ENCODE results near the gene MDFI. TPM values are rescaled to one million over a fixed set of nuclear protein-coding genes. Genes with fewer than 3 reads are reported as not detected.

The MDFI gene
- total and polyA plus RNA-seq, 9 of the 15 experiments (the other 6 are each of a cell fraction or from before 2014, with no cell fraction given), result not detected

DNA sequence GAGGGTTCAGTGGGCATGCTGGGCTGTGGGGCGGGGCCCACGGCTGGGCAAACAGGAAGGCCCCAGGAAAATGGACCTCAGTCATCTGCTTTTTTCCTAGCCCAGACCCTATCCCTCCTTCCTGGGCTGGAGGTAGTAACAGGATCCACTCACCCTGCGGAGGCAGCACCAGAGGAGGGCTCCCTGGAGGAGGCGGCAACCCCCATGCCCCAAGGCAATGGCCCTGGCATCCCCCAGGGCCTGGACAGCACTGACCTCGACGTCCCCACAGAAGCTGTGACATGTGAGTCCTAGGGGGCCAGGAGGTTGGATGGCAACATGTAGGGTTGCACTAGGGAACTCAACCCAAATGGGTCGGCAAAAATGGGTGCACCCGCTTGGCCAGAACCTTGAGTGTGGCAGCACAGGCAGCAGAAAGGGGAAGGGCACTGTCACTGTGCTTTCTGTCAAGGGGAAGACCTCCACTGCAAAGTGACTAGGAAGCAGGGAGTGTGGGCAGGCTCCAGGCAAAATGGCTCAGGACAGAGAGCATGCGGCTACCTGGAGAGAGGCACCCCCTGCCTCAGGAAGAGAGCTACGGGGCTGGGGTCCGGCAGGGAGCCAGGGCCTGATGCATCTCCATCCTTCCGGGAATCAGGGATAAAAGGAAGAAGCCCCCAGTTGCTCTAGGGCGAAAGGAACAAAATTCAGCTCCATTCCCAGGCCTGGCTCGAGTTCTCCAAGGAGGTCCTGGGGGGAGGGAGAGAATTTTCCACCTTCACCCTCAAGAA is 7.9 kb downstream of the MDFI start:
- ChIA-PET POLR2A (interaction anchor here (0.7 kb wide), 1 partner anchor 10 kb away, joined by 4 read pairs; no protein-coding TSS in a partner anchor), CTCF (ENCODE audit: low intra/inter-chr PET ratio) (no interaction called here)
- FAIRE-seq (no peak), ATAC-seq (no peak), DNase-seq (ENCODE audit: extremely low read depth in 1 of 4, low spot score in 3 of 4) (no peak)
- Histone ChIP-seq H3K36me3 (ENCODE audit: control insufficient read depth, insufficient read depth, low read length) (no peaks in the 10 kb centered on the region), H3K4me2 (ENCODE audit: insufficient read depth, low read length) (no peak overlapping the region), H3K27me3 (ENCODE audit: control insufficient read depth in 2 of 2, insufficient read depth in 2 of 2, low read length in 2 of 2) (peaks cover 36 to 69% of the 10 kb centered on the region in 2 experiments; a peak in 4 of 5 replicates), H3K4me3 (no peak overlapping the region), H3K27ac (ENCODE audit: extremely low read depth, low read depth, low read length) (no peak overlapping the region), H2AFZ (ENCODE audit: low read depth, low read length) (no peak overlapping the region), H3K4me1 (replicated peaks in 1 of 2; ENCODE audit: control insufficient read depth in 2 of 2, insufficient read depth in 2 of 2, low read length in 2 of 2) (no peaks in the 10 kb centered on the region), H3K9ac (ENCODE audit: insufficient read depth in 1 of 2, low read depth in 2 of 2, low read length in 2 of 2) (peak overlapping the region in 1 of 2 experiments; percentile 27; a peak in 1 of 4 replicates), H3K9me3 (replicated peaks; ENCODE audit: control insufficient read depth, insufficient read depth, low read depth, low read length) (no peaks in the 10 kb centered on the region), H3K79me2 (ENCODE audit: control insufficient read depth, insufficient read depth, low read length) (no peaks in the 10 kb centered on the region), H3K9me1 (ENCODE audit: control insufficient read depth, insufficient read depth, low read length) (no peaks in the 10 kb centered on the region), H4K20me1 (replicated peaks; ENCODE audit: control insufficient read depth, insufficient read depth, low read length) (peaks cover 24% of the 10 kb centered on the region)
- in situ Hi-C loops (cut with MboI) (no loop called here), intact Hi-C loops (cut with micrococcal nuclease) (no loop called here)
- 2% methylated on average over 14 of the region's 14 CpGs for WGBS (ENCODE audit: insufficient coverage, low coverage, missing lambda C conversion rate)
- TF ChIP-seq ZC3H11A (IDR thresholded peaks at IDR 0.05; ENCODE audit: low read depth, low read length) (no peak), ZFP36 (IDR thresholded peaks at IDR 0.05; ENCODE audit: low read depth, low read length, partially characterized antibody) (peak; percentile 75)
- no TSS peak for BruUV-seq (replicated peaks)

DNA sequence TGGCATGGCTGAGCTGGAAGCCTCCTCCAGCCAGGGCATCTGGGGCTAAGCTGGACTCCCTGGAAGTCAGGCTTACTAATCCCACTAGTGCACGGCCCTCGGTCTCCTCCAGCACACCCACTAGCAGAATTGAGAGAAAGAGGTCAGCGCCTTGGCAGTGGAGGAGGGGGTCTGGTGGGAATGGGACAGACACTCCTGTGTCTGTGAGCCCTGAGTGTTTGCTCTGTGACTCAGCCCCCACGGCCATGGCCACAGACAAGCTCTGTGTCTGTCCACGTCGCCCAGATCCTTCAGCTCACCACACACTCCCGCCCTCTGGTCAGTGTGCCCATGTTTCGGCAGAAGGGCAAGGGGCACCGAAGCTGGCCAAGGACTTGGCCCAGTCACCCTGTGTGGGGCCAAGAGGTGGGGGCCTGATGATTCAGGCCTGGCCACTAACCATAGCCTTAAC is 8.8 kb downstream of the MDFI start:
- 10% methylated on average over 9 of the region's 9 CpGs for WGBS (ENCODE audit: insufficient coverage, low coverage, missing lambda C conversion rate)
- intact Hi-C loops (cut with micrococcal nuclease), result no loop called here
- DNase-seq (ENCODE audit: extremely low read depth in 1 of 4, low spot score in 3 of 4) (no peak), FAIRE-seq (no peak), ATAC-seq (no peak)
- Histone ChIP-seq H3K4me2 (ENCODE audit: insufficient read depth, low read length) (no peak overlapping the region), H3K4me3 (no peak overlapping the region), H3K27ac (ENCODE audit: extremely low read depth, low read depth, low read length) (no peak overlapping the region), H2AFZ (ENCODE audit: low read depth, low read length) (no peak overlapping the region), H3K9me3 (replicated peaks; ENCODE audit: control insufficient read depth, insufficient read depth, low read depth, low read length) (no peaks in the 10 kb centered on the region), H3K9me1 (ENCODE audit: control insufficient read depth, insufficient read depth, low read length) (no peaks in the 10 kb centered on the region), H3K9ac (ENCODE audit: insufficient read depth in 1 of 2, low read depth in 2 of 2, low read length in 2 of 2) (no peak overlapping the region), H3K27me3 (ENCODE audit: control insufficient read depth in 2 of 2, insufficient read depth in 2 of 2, low read length in 2 of 2) (peaks cover 34 to 69% of the 10 kb centered on the region in 2 experiments; a peak in 4 of 5 replicates), H3K4me1 (replicated peaks in 1 of 2; ENCODE audit: control insufficient read depth in 2 of 2, insufficient read depth in 2 of 2, low read length in 2 of 2) (0 out of 5 replicates have a peak, but pooled peaks cover 0 to 3% of the 10 kb centered on the region in 2 experiments), H3K36me3 (ENCODE audit: control insufficient read depth, insufficient read depth, low read length) (no peaks in the 10 kb centered on the region), H4K20me1 (replicated peaks; ENCODE audit: control insufficient read depth, insufficient read depth, low read length) (peaks cover 22% of the 10 kb centered on the region), H3K79me2 (ENCODE audit: control insufficient read depth, insufficient read depth, low read length) (no peaks in the 10 kb centered on the region)
- BruUV-seq (replicated peaks), result no TSS peak
- ChIA-PET POLR2A (interaction anchor here (0.6 kb wide), 1 partner anchor 10 kb away, joined by 4 read pairs; no protein-coding TSS in a partner anchor), CTCF (ENCODE audit: low intra/inter-chr PET ratio) (no interaction called here)
- in situ Hi-C loops (cut with MboI), result no loop called here
- no peak for TF ChIP-seq NCOA1 (IDR thresholded peaks at IDR 0.05; ENCODE audit: low read depth)
- no peak for TF ChIP-seq ZFP1 (CRISPR knock-in tag; IDR thresholded peaks at IDR 0.05)
- TF ChIP-seq, protein P1, sequence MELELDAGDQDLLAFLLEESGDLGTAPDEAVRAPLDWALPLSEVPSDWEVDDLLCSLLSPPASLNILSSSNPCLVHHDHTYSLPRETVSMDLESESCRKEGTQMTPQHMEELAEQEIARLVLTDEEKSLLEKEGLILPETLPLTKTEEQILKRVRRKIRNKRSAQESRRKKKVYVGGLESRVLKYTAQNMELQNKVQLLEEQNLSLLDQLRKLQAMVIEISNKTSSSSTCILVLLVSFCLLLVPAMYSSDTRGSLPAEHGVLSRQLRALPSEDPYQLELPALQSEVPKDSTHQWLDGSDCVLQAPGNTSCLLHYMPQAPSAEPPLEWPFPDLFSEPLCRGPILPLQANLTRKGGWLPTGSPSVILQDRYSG (tag; conservative IDR thresholded peaks at IDR 0.05; ENCODE audit: low read depth), result no peak
- TF ChIP-seq, protein P2, sequence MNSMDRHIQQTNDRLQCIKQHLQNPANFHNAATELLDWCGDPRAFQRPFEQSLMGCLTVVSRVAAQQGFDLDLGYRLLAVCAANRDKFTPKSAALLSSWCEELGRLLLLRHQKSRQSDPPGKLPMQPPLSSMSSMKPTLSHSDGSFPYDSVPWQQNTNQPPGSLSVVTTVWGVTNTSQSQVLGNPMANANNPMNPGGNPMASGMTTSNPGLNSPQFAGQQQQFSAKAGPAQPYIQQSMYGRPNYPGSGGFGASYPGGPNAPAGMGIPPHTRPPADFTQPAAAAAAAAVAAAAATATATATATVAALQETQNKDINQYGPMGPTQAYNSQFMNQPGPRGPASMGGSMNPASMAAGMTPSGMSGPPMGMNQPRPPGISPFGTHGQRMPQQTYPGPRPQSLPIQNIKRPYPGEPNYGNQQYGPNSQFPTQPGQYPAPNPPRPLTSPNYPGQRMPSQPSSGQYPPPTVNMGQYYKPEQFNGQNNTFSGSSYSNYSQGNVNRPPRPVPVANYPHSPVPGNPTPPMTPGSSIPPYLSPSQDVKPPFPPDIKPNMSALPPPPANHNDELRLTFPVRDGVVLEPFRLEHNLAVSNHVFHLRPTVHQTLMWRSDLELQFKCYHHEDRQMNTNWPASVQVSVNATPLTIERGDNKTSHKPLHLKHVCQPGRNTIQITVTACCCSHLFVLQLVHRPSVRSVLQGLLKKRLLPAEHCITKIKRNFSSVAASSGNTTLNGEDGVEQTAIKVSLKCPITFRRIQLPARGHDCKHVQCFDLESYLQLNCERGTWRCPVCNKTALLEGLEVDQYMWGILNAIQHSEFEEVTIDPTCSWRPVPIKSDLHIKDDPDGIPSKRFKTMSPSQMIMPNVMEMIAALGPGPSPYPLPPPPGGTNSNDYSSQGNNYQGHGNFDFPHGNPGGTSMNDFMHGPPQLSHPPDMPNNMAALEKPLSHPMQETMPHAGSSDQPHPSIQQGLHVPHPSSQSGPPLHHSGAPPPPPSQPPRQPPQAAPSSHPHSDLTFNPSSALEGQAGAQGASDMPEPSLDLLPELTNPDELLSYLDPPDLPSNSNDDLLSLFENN (IDR thresholded peaks at IDR 0.05; ENCODE audit: low read depth in 2 of 2, low read length in 2 of 2), result no peak
- TF ChIP-seq ZNF384 (IDR thresholded peaks at IDR 0.05; ENCODE audit: low read depth, low read length), result no peak
- no peak for TF ChIP-seq MTA3 (IDR thresholded peaks at IDR 0.05; ENCODE audit: borderline replicate concordance)
- no peak for TF ChIP-seq ZNF444 (CRISPR knock-in tag; IDR thresholded peaks at IDR 0.05)
- TF ChIP-seq BHLHE40 (IDR thresholded peaks at IDR 0.05; ENCODE audit: low read length), result no peak
- TF ChIP-seq BCL6 (CRISPR knock-in tag; IDR thresholded peaks at IDR 0.05), result no peak
